ENCODE measurements around the gene IL3RA. TPM values are rescaled to one million over a fixed set of nuclear protein-coding genes. Genes with fewer than 3 reads are reported as not detected.
A peak's percentile ranks its signal among the peaks of the same experiment; 100 is the strongest.

The IL3RA gene
- not detected in 3 replicates for polyA plus RNA-seq
- not detected for polyA plus RNA-seq (2011; ENCODE audit: low read depth)
- not detected in 2 replicates for polyA plus RNA-seq (2011; cell fraction: cytosol; rRNA removed)
- not detected in 2 replicates for polyA plus RNA-seq (2011; cell fraction: nucleus; rRNA removed)
- polyA plus RNA-seq (2012; ENCODE audit: low replicate concordance), result 0.17 and 0.32 TPM in 2 replicates
- not detected in 3 replicates for polyA minus RNA-seq
- not detected for polyA minus RNA-seq (2011; cell fraction: cytosol; rRNA and poly(A)+ RNA removed)
- not detected in 2 replicates for polyA minus RNA-seq (2011; cell fraction: nucleus; rRNA and poly(A)+ RNA removed)

- no peak within 1 kb of the TSS for H2AFZ ChIP-seq (ENCODE audit: control insufficient read depth, low read length)
- no peak within 1 kb of the TSS for H3K4me3 ChIP-seq (ENCODE audit: control insufficient read depth in 2 of 3, extremely low read depth in 1 of 3, insufficient read depth in 2 of 3, low read depth in 1 of 3, low read length in 3 of 3)
These were observed at the start of gene IL3RA for GRCh38 chrX:1336331-1336943. TSS of gene IL3RA (plus strand) at chrX:1336785. CDS start at chrX:1341766, 4,981 bp downstream.

GRCh38 chrX:1289535-1289934 is 47.0 kb upstream of the IL3RA start:
- Histone ChIP-seq H3K4me3 (ENCODE audit: control insufficient read depth in 2 of 3, extremely low read depth in 1 of 3, insufficient read depth in 2 of 3, low read depth in 1 of 3, low read length in 3 of 3) (no peak overlapping the region), H3K9me1 (ENCODE audit: control insufficient read depth, extremely low read depth, insufficient read depth, low read length) (no peaks in the 10 kb centered on the region), H4K20me1 (ENCODE audit: control insufficient read depth, extremely low read depth, insufficient read depth, low read length) (no peaks in the 10 kb centered on the region), H3K4me1 (ENCODE audit: control insufficient read depth, extremely low read depth, insufficient read depth, low read length) (no peaks in the 10 kb centered on the region), H3K27me3 (ENCODE audit: control insufficient read depth, extremely low read depth, insufficient read depth, low read length) (no peaks in the 10 kb centered on the region), H3K27ac (ENCODE audit: control insufficient read depth, insufficient read depth, low read length) (no peak overlapping the region), H2AFZ (ENCODE audit: control insufficient read depth, low read length) (no peak overlapping the region), H3K9ac (ENCODE audit: control insufficient read depth, extremely low read depth, insufficient read depth, low read length) (no peak overlapping the region), H3K79me2 (ENCODE audit: control insufficient read depth, insufficient read depth, low read length) (no peaks in the 10 kb centered on the region), H3K4me2 (ENCODE audit: control insufficient read depth, extremely low read depth, insufficient read depth, low read depth, low read length) (no peak overlapping the region), H3K9me3 (ENCODE audit: control insufficient read depth, low read depth, low read length) (peaks cover 2% of the 10 kb centered on the region), H3K36me3 (ENCODE audit: control insufficient read depth in 2 of 2, extremely low read depth in 1 of 2, insufficient read depth in 2 of 2, low read length in 2 of 2) (no peaks in the 10 kb centered on the region)
- FAIRE-seq (no peak), DNase-seq (ENCODE audit: low read depth, low spot score) (no peak)
- no peak for TF ChIP-seq EZH2 (IDR thresholded peaks at IDR 0.05; ENCODE audit: low read length)
- TF ChIP-seq CTCF (optimal IDR thresholded peaks at IDR 0.05 in 1 of 3, IDR thresholded peaks at IDR 0.05 in 1 of 3, conservative IDR thresholded peaks at IDR 0.05 in 1 of 3; ENCODE audit: extremely low read depth in 1 of 3, insufficient read depth in 2 of 3, low read length in 3 of 3), result no peak
- dilution Hi-C loops (cut with MboI; ENCODE audit: extremely low pct_ligation_motif_present, low sequenced_read_pairs), result no loop called here

More at GRCh38 chrX:1336331-1336943, at the start of gene IL3RA:
- no peak within 1 kb of the TSS for H3K9ac ChIP-seq (ENCODE audit: control insufficient read depth, extremely low read depth, insufficient read depth, low read length)
- H3K9me1 ChIP-seq (ENCODE audit: control insufficient read depth, extremely low read depth, insufficient read depth, low read length), result no peaks in the 10 kb centered on the region
- dilution Hi-C loops (cut with MboI; ENCODE audit: extremely low pct_ligation_motif_present, low sequenced_read_pairs), result no loop called here
- H3K36me3 ChIP-seq (ENCODE audit: control insufficient read depth in 2 of 2, extremely low read depth in 1 of 2, insufficient read depth in 2 of 2, low read length in 2 of 2), result no peaks in the 10 kb centered on the region
- H3K79me2 ChIP-seq (ENCODE audit: control insufficient read depth, insufficient read depth, low read length), result no peaks in the 10 kb centered on the region
- no peaks in the 10 kb centered on the region for H4K20me1 ChIP-seq (ENCODE audit: control insufficient read depth, extremely low read depth, insufficient read depth, low read length)
- H3K4me1 ChIP-seq (ENCODE audit: control insufficient read depth, extremely low read depth, insufficient read depth, low read length), result no peaks in the 10 kb centered on the region
- FAIRE-seq (no peak), DNase-seq (ENCODE audit: low read depth, low spot score) (no peak)
- peaks cover 5% of the 10 kb centered on the region for H3K9me3 ChIP-seq (ENCODE audit: control insufficient read depth, low read depth, low read length)
- TF ChIP-seq CTCF (optimal IDR thresholded peaks at IDR 0.05 in 1 of 3, IDR thresholded peaks at IDR 0.05 in 1 of 3, conservative IDR thresholded peaks at IDR 0.05 in 1 of 3; ENCODE audit: extremely low read depth in 1 of 3, insufficient read depth in 2 of 3, low read length in 3 of 3) (no peak), EZH2 (IDR thresholded peaks at IDR 0.05; ENCODE audit: low read length) (no peak)
- no peak within 1 kb of the TSS for H3K27ac ChIP-seq (ENCODE audit: control insufficient read depth, insufficient read depth, low read length)
- no peaks in the 10 kb centered on the region for H3K27me3 ChIP-seq (ENCODE audit: control insufficient read depth, extremely low read depth, insufficient read depth, low read length)
- peak within 1 kb of the TSS; percentile 41 for H3K4me2 ChIP-seq (ENCODE audit: control insufficient read depth, extremely low read depth, insufficient read depth, low read depth, low read length)
